HFF-Myc (cell line): ENCODE data around the gene COG5.

ENCODE experiments used
- DNase-seq: peaks from one replicate; pipeline ENCODE4 v3.0.0-alpha.2; 2011; ENCODE audit warnings: low read depth; ENCODE audit errors: extremely low read depth
- H3K4me3 ChIP-seq: replicated peaks from 2 replicates; pipeline ENCODE4 v1.5.1; 2011; ENCODE audit warnings: low read depth, mild to moderate bottlenecking, control low read depth, low read length
- TF ChIP-seq, protein P1 (sequence below): IDR thresholded peaks from 2 replicates; pipeline ENCODE4 v1.5.1; 2012; ENCODE audit warnings: mild to moderate bottlenecking, low read depth, low read length, control low read depth; ENCODE audit errors: missing control alignments

The COG5 gene

DNA sequence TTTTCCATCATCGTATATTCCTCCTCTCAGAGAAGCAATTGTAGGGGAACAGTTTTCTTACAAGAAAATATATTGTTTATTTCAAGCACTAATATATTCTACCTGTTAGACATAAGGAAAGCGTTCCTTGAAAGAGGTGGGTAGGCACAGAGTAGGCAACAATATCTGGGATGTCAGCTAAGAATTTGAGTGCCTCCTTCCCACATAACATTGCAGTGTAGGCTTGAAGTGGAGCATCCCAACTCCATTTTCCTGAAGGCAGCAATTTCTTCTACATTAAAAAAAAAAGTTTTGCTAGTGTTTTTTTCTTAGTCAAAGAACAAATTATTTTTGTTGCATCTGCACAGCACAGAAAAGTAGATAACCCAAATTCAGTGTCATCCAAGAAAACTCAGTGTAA is 37.1 kb upstream of the COG5 start:
- H3K4me3 ChIP-seq, result no peak overlapping the region
- DNase-seq, result no peak
- TF ChIP-seq, protein P1, sequence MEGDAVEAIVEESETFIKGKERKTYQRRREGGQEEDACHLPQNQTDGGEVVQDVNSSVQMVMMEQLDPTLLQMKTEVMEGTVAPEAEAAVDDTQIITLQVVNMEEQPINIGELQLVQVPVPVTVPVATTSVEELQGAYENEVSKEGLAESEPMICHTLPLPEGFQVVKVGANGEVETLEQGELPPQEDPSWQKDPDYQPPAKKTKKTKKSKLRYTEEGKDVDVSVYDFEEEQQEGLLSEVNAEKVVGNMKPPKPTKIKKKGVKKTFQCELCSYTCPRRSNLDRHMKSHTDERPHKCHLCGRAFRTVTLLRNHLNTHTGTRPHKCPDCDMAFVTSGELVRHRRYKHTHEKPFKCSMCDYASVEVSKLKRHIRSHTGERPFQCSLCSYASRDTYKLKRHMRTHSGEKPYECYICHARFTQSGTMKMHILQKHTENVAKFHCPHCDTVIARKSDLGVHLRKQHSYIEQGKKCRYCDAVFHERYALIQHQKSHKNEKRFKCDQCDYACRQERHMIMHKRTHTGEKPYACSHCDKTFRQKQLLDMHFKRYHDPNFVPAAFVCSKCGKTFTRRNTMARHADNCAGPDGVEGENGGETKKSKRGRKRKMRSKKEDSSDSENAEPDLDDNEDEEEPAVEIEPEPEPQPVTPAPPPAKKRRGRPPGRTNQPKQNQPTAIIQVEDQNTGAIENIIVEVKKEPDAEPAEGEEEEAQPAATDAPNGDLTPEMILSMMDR, result no peak

DNA sequence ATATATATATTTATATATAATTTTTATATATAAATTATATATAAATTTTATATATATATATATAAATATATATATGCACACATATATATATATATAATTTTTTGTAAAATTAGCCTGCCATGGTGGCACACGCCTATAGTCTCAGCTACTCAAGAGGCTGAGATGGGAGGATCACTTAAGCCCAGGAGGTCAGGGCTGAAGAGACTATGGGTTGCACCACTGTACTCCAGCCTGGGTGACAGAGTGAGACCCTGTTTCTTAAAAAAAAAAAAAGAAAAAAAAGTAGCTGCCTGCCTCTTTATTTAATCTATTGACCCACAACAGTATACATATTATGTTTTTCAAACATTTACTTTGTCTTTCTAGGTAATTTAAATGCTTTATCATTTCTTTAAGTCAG is 35.5 kb upstream of the COG5 start:
- no peak for DNase-seq
- TF ChIP-seq, protein P1, result no peak

DNA sequence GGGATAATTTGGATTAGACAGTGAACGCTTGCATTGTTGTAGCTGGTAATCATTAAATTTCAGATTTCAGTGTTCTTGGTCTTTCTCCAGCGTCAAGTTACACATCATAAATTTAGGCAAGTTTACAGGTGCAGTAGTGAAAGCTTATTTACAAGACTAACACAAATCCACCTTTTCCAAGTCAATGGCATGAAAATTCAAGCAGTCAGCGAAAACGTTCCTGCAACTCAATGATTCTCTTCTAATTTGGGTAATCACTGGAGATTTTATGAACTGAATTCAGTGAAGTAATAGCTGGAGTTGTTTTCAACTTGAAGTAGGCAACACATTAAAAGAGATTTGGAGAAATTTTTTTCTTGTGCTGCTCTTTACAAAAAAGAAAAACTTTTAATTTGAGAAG is 34.2 kb upstream of the COG5 start:
- DNase-seq, result no peak
- TF ChIP-seq, protein P1, result no peak
- H3K4me3 ChIP-seq, result no peak overlapping the region

More for the DNA sequence above, 35.5 kb upstream of the COG5 start:
- H3K4me3 ChIP-seq, result no peak overlapping the region

DNA sequence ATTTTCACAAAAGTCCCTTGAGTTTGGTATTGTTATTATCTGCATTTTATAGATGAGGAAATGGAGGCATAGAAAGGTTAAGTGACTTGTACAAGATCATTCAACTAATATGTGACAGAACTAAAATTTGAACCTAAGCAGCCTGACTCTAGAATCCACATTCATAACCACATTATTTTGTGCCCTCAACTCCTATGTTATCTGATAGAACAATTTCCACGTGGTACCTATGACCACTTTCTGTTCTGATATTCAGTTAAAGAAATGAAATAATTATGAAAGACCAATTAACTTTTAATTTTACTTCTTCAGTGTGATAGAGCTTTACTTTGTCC is 33.8 kb upstream of the COG5 start:
- TF ChIP-seq, protein P1, result no peak
- DNase-seq, result no peak

DNA sequence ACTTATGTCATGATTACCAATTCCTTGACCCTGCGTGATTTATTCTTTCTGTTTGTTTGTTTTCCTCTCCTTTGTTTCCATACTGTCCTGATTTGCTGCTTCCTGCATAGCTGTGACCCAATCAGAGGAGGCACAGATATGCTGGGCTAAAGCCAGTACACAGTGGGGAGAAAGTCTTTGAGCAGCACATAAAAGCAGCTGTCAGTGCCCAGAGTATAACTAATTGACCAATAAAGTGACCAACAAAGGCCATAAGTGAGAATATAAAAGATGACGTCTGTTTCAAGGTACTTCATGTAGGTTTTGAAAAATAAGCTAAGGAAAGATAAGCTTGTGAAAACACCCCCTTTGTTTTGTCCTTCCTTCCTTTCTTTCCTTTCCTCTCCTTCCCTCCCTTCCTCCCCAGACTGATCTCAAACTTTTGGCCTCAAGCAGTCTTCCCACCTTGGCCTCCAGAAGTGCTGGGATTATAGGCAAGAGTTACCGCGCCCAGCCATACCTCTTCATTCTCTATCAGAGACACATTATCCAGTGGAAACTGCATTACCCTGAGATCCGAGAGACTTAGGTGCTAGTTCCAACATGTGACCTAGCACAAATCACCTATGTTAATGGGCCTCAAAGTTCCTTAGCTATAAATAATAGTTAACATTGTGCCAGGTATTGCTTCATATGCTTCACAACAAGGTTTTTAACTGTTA is 33.3 kb upstream of the COG5 start:
- no peak overlapping the region for H3K4me3 ChIP-seq
- no peak for DNase-seq
- TF ChIP-seq, protein P1, result no peak

More for the DNA sequence above, 33.8 kb upstream of the COG5 start:
- H3K4me3 ChIP-seq, result no peak overlapping the region

DNA sequence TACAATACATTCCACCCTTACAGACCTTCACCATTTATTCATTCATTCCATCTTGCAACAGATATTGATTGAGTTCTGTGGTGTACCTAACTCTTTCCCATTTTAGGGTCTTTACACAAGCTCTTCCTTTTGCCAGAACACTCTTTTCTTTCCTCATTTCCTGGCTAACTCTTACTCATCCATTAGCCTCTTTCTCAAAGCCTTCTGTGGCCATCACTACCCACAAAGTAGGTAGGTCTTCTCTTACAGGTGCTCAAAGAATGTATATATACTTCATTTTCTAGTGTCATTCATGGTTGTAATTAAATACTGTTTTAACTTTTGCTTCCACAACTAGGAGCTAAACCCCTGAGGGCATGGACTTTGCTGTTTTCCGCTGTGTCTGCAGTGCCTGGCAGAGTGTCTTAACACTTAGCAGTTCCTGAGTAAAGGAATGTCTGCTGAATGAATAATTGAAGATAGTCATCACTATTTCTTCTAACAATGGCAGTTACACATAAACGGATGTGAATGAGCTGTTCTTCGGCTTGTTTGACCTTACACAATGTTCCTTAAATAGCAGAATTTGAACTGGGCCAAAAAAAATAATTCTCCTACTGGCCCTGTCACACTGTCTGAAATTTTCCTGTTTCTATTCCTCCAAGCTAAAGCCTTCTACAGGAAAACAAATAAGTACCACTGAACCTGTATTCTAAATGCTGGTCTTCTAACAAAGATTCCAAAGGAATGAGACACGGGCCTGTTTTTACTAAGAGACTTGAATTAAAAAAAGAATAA is 31.4 kb upstream of the COG5 start:
- H3K4me3 ChIP-seq, result no peak overlapping the region
- peak; percentile 26 for DNase-seq

More for the DNA sequence above, 31.4 kb upstream of the COG5 start:
- TF ChIP-seq, protein P1, result no peak
